COLO668 (cell line): Measurements from ENCODE around the gene SSH2.
"Not testable (repeated sequence)": the region's sequence is repeated elsewhere in the genome, so short reads cannot be mapped to it uniquely, and the experiment has no call there.

Experiments used
- DNase-seq: peaks from one replicate; lab custom pipeline; 2025; ENCODE audit not compliant: unreplicated experiment; lab: John Stamatoyannopoulos, UW

SSH2 gene

GRCh38 chr17:29677824-29678223, 252.2 kb downstream of the SSH2 start:
- DNase-seq: no peak

DNA sequence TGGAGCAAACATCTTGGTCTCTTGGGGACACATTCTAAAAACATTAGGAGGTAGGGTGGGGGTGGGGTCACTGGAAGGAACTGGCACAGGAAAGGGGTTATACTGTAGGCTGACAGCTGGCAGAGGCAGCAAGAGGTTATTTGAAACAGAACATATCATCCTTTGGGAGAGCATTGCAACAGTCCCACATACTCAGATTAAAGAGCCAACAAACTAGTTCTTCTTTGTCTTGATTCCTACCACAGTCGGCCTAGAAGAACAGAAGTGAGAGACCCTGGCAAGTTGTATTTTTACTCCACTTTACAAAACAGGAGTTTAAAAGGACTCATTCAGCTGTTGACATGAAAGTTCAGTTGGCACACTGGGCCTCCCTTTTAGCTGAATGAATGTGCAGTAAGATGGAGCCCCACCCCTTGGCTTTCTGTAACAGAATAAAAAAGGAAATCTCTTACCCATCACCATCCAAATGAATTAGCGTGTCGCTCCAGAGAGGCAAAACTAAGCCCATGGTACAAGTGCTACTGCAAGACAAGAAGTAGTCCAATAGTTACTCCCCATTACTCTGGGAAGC, 252.7 kb downstream of the SSH2 start:
- DNase-seq: no peak

- DNase-seq: not testable (repeated sequence)
These were observed 254.1 kb downstream of the SSH2 start for GRCh38 chr17:29675961-29676360.

- no peak for DNase-seq
These were observed 255.7 kb downstream of the SSH2 start for GRCh38 chr17:29674281-29674680.

GRCh38 chr17:29671661-29672060, 258.4 kb downstream of the SSH2 start:
- DNase-seq: no peak

- DNase-seq: no peak
These were observed 260.8 kb downstream of the SSH2 start for GRCh38 chr17:29669266-29669665.

GRCh38 chr17:29667969-29668368, 262.1 kb downstream of the SSH2 start:
- DNase-seq: no peak

GRCh38 chr17:29665481-29665810, 264.6 kb downstream of the SSH2 start:
- DNase-seq: no peak

DNA sequence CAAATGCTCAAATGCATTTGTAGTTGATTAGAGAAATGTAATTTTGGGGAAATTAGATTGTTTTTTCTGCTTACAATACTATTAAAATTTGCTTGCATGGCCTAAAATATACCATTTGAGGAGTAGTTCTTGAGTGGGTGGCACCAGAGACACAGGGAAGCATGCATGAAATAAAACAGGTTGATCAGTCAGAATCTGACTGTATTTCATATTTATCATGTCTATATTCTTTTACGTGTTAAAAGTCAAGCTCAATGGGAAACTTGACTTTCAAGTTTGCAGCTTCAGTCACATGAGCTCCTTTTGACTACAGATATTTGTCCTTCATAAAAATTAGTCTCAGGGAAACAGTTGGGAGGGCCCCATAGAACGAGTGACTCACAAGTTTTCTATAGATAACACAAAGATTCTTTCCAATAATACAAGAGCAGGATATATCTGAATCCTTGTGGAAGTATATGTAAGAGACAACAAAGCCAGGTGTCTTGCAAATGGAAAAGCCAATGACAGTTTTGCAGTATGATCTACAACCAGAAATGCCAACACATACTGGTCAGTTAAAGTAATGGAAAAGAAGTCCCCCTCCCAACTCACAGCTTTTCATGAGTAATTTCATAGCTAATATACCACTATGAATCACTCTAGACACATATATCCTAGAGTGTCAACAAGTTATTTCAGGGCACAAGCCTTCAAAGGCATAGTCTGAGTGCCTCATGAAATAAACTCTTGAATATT, 265.1 kb downstream of the SSH2 start:
- DNase-seq: no peak

- DNase-seq: peak; percentile 3
These were observed 266.9 kb downstream of the SSH2 start for GRCh38 chr17:29663155-29663554.

- DNase-seq: no peak
These were observed 268.8 kb downstream of the SSH2 start for GRCh38 chr17:29661213-29661612.

- no peak for DNase-seq
These were observed 270.9 kb downstream of the SSH2 start for GRCh38 chr17:29659155-29659554.

DNA sequence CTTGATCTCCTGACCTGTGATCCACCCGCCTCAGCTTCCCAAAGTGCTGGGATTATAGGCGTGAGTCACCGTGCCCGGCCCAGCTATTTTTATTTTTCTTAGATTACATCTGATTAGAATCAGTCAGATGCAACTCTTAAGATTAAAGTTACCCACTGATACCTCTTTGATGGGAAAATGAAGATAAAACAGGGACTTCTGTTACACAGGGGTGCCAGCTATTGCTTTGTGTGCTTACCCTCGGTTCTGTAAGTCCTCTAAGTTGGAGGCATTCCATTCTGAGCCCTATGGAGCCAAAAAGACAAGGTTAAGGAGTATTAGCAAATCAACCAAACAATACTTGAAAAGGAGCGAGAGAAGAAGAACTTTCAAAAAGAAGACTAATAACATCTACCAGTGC, 274.7 kb downstream of the SSH2 start:
- no peak for DNase-seq

GRCh38 chr17:29653995-29654714, 275.9 kb downstream of the SSH2 start:
- DNase-seq: no peak

GRCh38 chr17:29652976-29653375, 277.1 kb downstream of the SSH2 start:
- DNase-seq: no peak

DNA sequence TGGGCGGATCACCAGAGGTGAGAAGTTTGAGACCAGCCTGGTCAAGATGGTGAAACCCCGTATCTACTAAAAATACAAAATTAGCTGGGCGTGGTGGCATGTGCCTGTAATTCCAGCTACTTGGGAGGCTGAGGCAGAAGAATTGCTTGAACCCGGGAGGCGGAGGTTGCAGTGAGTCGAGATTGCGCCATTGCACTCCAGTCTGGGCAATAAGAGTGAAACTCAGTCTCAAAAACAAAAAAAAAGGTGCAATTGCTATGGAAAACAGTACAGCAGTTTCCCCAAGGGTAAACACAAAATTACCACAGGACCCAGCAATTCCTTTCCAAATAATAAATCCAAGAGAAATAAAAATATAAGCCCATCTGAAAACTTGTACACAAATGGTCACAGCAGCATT, 278.1 kb downstream of the SSH2 start:
- not testable (repeated sequence) for DNase-seq

DNA sequence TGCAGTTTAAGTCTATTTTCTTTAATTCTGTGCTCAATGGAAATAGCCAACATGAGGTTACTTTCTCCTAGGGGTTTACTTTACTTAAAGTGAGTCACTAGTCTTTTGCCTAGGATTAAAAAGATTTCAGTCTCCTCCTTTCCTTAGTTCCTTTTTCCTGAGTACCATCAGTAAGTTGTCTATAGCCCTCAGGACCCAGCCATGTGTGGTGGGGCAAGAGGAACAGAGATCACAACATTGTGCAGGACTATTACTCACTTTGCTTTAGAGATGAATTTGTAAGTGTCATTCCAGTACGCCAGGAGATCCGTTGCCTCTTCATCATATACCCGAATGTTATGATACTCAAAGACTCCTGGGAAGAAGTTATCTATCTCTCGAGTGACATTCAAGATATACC, 279.6 kb downstream of the SSH2 start:
- DNase-seq: no peak

DNA sequence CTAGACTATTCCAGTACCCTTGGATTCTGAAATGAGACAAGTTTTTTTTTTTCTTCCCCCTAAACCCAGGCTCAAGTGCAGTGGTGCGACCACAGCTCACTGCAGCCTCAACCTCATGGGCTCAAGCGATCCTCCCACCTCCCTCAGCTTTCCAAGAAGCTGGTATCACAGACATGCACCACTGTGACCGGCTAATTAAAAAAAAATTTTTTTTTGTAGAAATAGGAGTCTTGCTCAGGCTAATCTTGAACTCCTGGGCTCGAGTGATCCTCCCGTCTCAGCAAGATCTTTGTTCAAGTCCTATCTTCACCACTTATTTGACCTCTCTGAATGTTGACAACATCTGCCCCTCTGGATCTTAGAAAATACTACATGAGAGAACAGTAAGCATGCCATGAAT, 280.7 kb downstream of the SSH2 start:
- no peak for DNase-seq

GRCh38 chr17:29648005-29648404, 282.0 kb downstream of the SSH2 start:
- DNase-seq: no peak

DNA sequence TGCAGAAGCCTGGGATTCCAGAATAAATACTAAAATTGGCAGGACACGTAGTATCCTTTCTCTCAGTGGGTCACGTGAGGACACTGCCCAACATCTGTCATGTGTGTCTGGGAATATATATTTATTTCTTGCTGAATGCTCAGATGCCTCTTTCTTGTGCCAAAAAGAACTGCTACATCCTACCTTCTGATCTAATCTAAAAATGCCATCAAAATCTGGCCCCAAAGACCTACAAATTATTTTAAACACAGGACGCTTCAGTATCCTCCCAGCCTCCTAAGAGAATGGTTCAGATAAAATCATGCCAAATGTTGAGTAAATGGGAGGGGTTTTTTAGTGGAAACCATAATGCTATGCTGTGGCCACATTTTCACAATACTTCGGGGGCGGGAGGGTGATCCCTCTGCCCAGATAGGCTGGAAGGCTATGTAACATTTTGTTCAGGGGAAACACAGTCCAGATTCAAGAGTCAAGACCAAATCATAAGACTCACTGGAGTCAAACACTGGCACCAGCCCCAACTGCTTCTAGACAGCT, 284.4 kb downstream of the SSH2 start:
- no peak for DNase-seq

- DNase-seq: no peak
These were observed 286.2 kb downstream of the SSH2 start for GRCh38 chr17:29643817-29644160.

DNA sequence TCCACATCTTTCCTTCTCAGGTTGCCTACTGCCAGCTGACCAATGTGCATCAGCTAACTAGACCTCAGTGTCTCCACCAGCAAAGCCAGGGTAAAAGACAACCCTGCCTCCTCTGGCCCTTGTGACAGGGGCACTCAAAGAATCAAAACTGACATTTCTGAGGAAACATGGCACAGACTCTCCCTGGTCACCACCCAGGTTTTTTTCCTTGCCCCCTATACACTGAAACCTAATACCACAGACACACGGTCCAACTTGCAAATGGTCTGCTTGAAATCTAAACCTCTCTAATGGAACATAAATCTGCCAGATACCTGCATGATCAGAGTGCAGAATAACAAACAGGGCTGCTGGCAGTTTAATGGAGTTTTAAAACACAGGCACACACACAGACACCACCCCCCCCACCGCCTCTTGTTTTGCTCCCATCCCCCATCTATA, 287.8 kb downstream of the SSH2 start:
- peak; percentile 31 for DNase-seq
